DOHH2 (cell line): ENCODE measurements around the gene CACNG6.

Experiments used
- EZH2phosphoT487 ChIP-seq: fragments of 200-600 bp; sonication (generic); IDR thresholded peaks from 2 replicates; pipeline ENCODE4 v1.6.1; 2017; ENCODE audit warnings: borderline replicate concordance, mild to moderate bottlenecking, antibody characterized with exemption, low read length, moderate library complexity, mixed read lengths
- TF ChIP-seq, protein P1 (sequence below): fragments of 200-600 bp; sonication (generic); IDR thresholded peaks from one replicate; pipeline ENCODE4 v1.5.1; 2014; ENCODE audit warnings: antibody characterized with exemption, mild to moderate bottlenecking, low read depth, low read length; ENCODE audit not compliant: poor library complexity, severe bottlenecking

DNA sequence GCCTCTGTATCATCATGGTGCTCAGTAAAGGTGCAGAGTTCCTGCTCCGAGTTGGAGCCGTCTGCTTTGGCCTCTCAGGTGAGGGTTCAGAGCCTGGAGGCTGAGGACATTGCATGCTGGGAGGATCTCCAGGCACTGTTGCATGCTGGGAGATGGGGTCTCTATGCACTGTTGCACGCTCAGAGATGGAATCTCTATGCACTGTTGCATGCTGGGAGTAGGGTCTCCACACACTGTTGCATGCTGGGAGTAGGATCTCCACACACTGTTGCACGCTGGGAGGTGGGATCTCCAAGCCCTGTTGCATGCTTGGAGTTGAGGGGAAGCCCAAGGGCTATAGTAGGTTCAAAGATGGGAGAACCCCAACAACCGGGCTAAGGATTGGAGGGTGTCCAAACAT lies 8.3 kb downstream of the CACNG6 start:
- TF ChIP-seq, protein P1, sequence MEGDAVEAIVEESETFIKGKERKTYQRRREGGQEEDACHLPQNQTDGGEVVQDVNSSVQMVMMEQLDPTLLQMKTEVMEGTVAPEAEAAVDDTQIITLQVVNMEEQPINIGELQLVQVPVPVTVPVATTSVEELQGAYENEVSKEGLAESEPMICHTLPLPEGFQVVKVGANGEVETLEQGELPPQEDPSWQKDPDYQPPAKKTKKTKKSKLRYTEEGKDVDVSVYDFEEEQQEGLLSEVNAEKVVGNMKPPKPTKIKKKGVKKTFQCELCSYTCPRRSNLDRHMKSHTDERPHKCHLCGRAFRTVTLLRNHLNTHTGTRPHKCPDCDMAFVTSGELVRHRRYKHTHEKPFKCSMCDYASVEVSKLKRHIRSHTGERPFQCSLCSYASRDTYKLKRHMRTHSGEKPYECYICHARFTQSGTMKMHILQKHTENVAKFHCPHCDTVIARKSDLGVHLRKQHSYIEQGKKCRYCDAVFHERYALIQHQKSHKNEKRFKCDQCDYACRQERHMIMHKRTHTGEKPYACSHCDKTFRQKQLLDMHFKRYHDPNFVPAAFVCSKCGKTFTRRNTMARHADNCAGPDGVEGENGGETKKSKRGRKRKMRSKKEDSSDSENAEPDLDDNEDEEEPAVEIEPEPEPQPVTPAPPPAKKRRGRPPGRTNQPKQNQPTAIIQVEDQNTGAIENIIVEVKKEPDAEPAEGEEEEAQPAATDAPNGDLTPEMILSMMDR = no peak
- TF ChIP-seq EZH2phosphoT487 = no peak
